Measurements from ENCODE around the gene SETD5. TPM values are rescaled to one million over a fixed set of nuclear protein-coding genes. Genes with fewer than 3 reads are reported as not detected.

Gene SETD5
- total RNA-seq, 1 donor from 2014 or later = 192 TPM

GRCh38 chr3:9397906-9398699, 688 bp downstream of the SETD5 start:
- Mint-ChIP-seq H3K36me3 (peaks cover 8% of the 10 kb centered on the region), H3K27me3 (no peaks in the 10 kb centered on the region), H3K4me3 (peak overlapping the region; percentile 99), H3K4me1 (ENCODE audit: unreplicated experiment) (peaks cover 54% of the 10 kb centered on the region), H3K9me3 (no peaks in the 10 kb centered on the region), H3K27ac (peak overlapping the region; percentile 99)
- no peak for DNase-seq (ENCODE audit: extremely low spot score, unreplicated experiment)
- TF ChIP-seq CTCF (conservative IDR thresholded peaks at IDR 0.05) = no peak

- Mint-ChIP-seq H3K27ac (peak overlapping the region; percentile 99), H3K27me3 (no peaks in the 10 kb centered on the region), H3K4me1 (ENCODE audit: unreplicated experiment) (peaks cover 54% of the 10 kb centered on the region), H3K4me3 (peak overlapping the region; percentile 99), H3K9me3 (no peaks in the 10 kb centered on the region), H3K36me3 (peaks cover 8% of the 10 kb centered on the region)
- TF ChIP-seq CTCF (conservative IDR thresholded peaks at IDR 0.05) = no peak
- DNase-seq (ENCODE audit: extremely low spot score, unreplicated experiment) = no peak
These were observed 1.4 kb downstream of the SETD5 start for GRCh38 chr3:9398700-9399336.

GRCh38 chr3:9399337-9399703, 1.9 kb downstream of the SETD5 start:
- Mint-ChIP-seq H3K4me1 (ENCODE audit: unreplicated experiment) (peaks cover 53% of the 10 kb centered on the region), H3K4me3 (peak overlapping the region; percentile 99), H3K9me3 (no peaks in the 10 kb centered on the region), H3K36me3 (peaks cover 8% of the 10 kb centered on the region), H3K27ac (peak overlapping the region; percentile 99), H3K27me3 (no peaks in the 10 kb centered on the region)
- DNase-seq (ENCODE audit: extremely low spot score, unreplicated experiment) = no peak
- no peak for TF ChIP-seq CTCF (conservative IDR thresholded peaks at IDR 0.05)

GRCh38 chr3:9399746-9400145, 2.3 kb downstream of the SETD5 start:
- Mint-ChIP-seq H3K4me3 (peak overlapping the region; percentile 99), H3K4me1 (ENCODE audit: unreplicated experiment) (peaks cover 52% of the 10 kb centered on the region), H3K9me3 (no peaks in the 10 kb centered on the region), H3K36me3 (peaks cover 8% of the 10 kb centered on the region), H3K27me3 (no peaks in the 10 kb centered on the region), H3K27ac (peak overlapping the region; percentile 99)
- TF ChIP-seq CTCF (conservative IDR thresholded peaks at IDR 0.05) = no peak
- DNase-seq (ENCODE audit: extremely low spot score, unreplicated experiment) = no peak

- no peaks in the 10 kb centered on the region for H3K9me3 Mint-ChIP-seq
- H3K4me3 Mint-ChIP-seq = peak overlapping the region; percentile 99
- TF ChIP-seq CTCF (conservative IDR thresholded peaks at IDR 0.05) = no peak
- DNase-seq (ENCODE audit: extremely low spot score, unreplicated experiment) = no peak
- no peaks in the 10 kb centered on the region for H3K27me3 Mint-ChIP-seq
- H3K4me1 Mint-ChIP-seq (ENCODE audit: unreplicated experiment) = peaks cover 51% of the 10 kb centered on the region
- H3K36me3 Mint-ChIP-seq = peaks cover 5% of the 10 kb centered on the region
- H3K27ac Mint-ChIP-seq = peak overlapping the region; percentile 75
These were observed 3.2 kb downstream of the SETD5 start for GRCh38 chr3:9400616-9401015.
